AG09309 (cell line): ENCODE data around the gene INTS7.

Experiments used
- DNase-seq: peaks from one replicate; pipeline ENCODE4 v3.0.0-alpha.2; 2010; ENCODE audit warnings: low read depth
- H3K4me3 ChIP-seq: 2 replicates; pipeline ENCODE4 v1.5.1; 2011; ENCODE audit warnings: mild to moderate bottlenecking, low read depth, low read length, moderate library complexity; ENCODE audit not compliant: control insufficient read depth
- TF ChIP-seq, protein P1 (sequence below): IDR thresholded peaks from 2 replicates; pipeline ENCODE4 v1.5.1; 2011; ENCODE audit warnings: mild to moderate bottlenecking, low read depth, low read length, inconsistent platforms; ENCODE audit not compliant: insufficient read depth, control insufficient read depth; ENCODE audit errors: missing control alignments

Gene INTS7

DNA sequence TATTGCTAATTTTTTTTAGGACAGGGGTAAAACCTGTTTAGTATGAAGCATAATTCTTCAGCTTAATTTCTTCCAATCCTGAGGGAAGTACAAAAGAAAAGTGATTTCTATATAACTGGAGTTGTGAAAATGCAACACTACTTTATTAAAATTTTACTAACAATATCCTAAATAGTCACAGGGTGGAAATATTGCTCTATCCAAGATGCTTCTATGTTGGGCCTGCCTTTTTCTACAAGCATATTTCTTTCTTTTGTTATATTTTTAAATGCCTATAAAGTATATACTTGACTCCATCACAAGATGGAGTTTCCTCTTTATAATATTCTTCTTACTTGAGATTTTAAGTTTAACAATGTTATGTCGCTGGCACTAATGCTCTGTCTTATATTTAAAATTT is 38.1 kb upstream of the INTS7 start:
- TF ChIP-seq, protein P1, sequence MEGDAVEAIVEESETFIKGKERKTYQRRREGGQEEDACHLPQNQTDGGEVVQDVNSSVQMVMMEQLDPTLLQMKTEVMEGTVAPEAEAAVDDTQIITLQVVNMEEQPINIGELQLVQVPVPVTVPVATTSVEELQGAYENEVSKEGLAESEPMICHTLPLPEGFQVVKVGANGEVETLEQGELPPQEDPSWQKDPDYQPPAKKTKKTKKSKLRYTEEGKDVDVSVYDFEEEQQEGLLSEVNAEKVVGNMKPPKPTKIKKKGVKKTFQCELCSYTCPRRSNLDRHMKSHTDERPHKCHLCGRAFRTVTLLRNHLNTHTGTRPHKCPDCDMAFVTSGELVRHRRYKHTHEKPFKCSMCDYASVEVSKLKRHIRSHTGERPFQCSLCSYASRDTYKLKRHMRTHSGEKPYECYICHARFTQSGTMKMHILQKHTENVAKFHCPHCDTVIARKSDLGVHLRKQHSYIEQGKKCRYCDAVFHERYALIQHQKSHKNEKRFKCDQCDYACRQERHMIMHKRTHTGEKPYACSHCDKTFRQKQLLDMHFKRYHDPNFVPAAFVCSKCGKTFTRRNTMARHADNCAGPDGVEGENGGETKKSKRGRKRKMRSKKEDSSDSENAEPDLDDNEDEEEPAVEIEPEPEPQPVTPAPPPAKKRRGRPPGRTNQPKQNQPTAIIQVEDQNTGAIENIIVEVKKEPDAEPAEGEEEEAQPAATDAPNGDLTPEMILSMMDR = no peak
- no peak for DNase-seq
- H3K4me3 ChIP-seq = no peak overlapping the region

- TF ChIP-seq, protein P1 = no peak
- no peak for DNase-seq
- H3K4me3 ChIP-seq = no peak overlapping the region
Measured at GRCh38 chr1:212072047-212072446, 36.7 kb upstream of the INTS7 start.

DNA sequence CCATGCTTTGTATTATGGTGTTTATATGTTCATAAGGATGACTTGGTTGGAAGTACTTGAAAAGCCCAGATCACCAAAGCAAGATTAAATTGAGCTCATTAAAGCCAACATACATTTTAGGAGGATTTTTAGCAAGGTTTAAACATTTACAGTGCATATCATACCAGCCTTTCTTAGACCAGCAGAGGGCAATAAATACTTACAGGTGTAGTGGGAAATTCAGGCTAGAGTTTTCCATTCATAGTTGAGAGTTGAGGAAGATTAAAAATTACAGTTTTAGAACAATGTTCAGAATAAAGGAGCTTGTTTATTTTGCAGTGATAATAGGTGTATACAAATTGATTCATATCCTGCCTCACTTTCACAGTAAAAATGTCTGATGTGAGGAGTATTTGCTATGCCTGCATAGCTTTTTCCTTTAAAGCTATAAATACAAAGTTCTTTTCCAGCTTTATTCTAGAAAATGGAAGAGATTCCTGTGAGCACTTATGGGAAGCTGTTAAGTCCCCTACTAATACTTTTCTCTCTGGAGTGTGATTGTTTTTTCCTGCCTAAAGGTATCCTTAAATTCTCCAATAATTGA is 35.5 kb upstream of the INTS7 start:
- TF ChIP-seq, protein P1 = peak; percentile 69
- peak; percentile 24 for DNase-seq
- no peak overlapping the region for H3K4me3 ChIP-seq

GRCh38 chr1:212067787-212068186 is 32.4 kb upstream of the INTS7 start:
- DNase-seq = no peak
- TF ChIP-seq, protein P1 = no peak
- H3K4me3 ChIP-seq = no peak overlapping the region

DNA sequence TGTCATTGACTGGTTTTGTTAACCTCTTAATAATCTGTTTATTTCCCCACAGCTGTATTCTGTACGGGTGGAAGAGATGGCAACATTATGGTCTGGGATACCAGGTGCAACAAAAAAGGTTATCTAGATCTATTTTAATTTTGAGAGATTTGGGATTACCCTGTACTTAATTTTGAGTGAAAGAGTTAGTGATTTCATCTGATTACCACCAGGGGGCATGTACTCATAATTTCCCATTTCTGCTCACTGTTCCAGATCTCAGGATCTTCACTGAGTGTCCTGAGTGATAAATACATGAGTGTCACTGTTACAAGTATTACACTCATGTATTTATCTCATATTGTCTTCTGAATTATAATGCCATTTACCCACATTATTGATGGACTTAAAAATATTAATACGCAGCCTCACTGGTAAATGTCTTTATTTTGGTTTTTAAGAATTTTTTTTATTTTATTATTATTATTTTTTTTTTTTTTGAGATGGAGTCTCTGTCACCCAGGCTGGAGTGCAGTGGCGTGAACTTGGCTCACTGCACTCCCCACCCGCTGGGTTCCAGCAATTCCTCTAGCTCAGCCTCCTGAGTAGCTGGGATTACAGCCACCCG is 27.6 kb upstream of the INTS7 start:
- H3K4me3 ChIP-seq = no peak overlapping the region
- DNase-seq = peak; percentile 17
- TF ChIP-seq, protein P1 = peak; percentile 58

GRCh38 chr1:212060632-212061472 is 25.5 kb upstream of the INTS7 start:
- TF ChIP-seq, protein P1 = no peak
- no peak for DNase-seq
- no peak overlapping the region for H3K4me3 ChIP-seq
